ENCODE results near the gene RCBTB2.
"Not testable (repeated sequence)": the region's sequence is repeated elsewhere in the genome, so short reads cannot be mapped to it uniquely, and the experiment has no call there.

The RCBTB2 gene

DNA sequence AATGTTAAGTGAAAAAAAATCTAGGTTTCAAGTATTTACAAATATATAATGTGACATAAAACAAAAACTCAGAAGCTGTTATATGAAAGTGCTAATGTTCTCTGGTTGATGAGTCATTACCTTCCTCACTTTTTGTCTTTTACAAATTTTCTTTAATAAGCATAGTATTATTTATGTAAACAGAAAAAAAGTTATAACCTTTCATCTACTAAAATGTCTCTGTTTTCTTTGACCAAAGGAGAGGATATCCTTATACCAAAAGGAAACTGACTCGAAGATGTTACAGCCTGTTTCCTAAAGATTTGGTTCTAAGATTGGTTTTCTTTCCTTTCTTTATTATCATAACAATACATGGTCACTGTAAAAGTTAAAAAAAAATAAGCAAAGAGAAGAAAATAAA is 38.0 kb downstream of the RCBTB2 start:
- no peak for FAIRE-seq

DNA sequence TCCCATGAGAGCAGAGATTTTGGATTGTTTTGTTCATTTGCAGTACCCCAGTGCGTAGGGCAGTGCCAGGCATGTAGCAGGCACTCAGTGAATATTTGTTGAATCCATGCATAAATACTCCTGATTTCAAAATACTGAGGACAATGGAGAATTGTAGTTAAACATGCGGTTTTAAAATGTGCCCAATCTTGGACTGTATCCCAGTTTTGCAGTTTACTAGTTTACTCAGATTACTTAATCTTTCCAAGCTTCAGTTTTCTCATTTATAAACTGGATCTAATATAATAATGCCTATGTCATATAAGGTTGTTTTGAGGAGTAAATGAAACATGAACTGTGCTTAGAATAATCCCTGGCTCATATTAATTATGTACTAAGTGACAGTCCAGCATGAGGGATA is 39.0 kb downstream of the RCBTB2 start:
- FAIRE-seq (no peak), DNase-seq (ENCODE audit: low spot score) (no peak)

More for the DNA sequence above, 38.0 kb downstream of the RCBTB2 start:
- no peak for DNase-seq (ENCODE audit: low spot score)

DNA sequence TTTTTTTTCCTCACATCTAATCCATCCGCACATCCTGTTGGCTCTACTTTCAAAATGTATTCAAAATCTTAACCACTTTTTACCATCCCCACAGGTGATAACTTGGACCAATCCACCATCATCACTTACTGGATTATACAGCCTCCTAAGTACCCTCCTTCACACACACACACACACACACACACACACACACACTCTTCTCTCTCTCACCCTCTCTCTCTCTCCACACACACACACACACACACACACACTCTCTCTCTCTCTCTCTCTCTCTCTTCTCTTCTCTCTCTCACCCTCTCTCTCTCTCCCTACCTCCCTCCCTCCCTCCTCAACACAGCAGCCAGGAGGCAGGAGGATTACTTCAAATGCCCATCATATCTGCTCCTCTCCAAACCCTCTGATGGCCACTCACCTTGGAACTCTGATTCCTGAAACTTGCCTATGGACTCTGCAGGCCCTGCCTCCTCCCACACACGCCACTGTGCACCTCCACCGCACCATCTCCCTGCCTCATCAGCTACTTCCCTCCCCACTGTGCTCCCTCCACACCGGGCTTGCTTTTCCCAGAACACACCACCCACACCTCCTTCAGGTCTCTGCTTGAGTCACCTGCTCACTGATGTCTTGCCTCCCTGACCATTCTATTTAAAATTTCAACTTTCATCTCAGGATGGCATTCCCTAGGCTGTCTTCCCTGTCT is 39.7 kb downstream of the RCBTB2 start:
- DNase-seq (ENCODE audit: low spot score), result no peak

DNA sequence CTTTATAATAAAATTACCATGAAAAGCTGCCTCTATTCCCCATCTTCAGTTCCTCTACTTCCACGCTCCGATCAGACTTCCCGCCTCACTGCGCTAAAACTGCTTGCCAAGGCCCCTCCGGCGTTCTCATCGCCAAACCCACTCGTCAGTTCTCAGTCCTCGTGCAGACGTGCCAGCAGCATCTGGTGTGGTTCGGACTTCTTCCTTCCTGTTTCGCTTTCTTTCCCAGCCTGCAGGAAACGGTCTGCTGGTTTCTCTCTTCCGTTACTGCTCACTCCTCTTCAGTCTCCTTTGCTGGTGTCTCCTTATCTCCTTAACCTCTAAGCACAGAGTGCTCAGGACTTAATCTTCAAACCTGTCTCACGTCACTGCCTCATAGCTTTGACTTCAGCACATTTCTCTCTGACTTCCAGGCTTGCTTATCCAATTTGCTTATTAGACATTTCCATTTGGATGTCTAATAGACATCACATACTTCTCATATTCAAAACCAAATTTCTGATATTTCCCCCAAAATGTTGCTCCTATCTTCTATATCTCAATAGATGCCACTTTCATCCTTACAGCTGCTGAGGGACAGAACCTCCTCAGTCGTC is 40.3 kb downstream of the RCBTB2 start:
- no peak for DNase-seq (ENCODE audit: low spot score)
- FAIRE-seq, result no peak

More for the DNA sequence above, 39.7 kb downstream of the RCBTB2 start:
- FAIRE-seq, result no peak

DNA sequence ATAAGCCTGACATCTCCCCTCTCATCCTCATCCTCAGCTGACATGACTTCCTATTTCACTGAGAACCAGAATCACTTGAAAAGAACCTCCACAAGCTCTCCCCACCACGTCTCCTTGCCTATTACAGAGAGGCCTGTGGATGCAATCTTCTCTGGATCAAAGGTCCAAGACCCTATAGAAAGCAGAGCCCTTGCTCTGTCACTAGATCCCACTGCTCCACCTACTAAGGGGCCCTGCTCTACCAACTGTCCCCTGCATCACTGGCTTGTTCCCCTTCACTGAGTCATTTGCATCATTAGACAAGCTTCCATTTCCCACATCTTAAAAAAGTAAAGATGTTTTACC is 40.8 kb downstream of the RCBTB2 start:
- DNase-seq (ENCODE audit: low spot score) (no peak), FAIRE-seq (no peak)

DNA sequence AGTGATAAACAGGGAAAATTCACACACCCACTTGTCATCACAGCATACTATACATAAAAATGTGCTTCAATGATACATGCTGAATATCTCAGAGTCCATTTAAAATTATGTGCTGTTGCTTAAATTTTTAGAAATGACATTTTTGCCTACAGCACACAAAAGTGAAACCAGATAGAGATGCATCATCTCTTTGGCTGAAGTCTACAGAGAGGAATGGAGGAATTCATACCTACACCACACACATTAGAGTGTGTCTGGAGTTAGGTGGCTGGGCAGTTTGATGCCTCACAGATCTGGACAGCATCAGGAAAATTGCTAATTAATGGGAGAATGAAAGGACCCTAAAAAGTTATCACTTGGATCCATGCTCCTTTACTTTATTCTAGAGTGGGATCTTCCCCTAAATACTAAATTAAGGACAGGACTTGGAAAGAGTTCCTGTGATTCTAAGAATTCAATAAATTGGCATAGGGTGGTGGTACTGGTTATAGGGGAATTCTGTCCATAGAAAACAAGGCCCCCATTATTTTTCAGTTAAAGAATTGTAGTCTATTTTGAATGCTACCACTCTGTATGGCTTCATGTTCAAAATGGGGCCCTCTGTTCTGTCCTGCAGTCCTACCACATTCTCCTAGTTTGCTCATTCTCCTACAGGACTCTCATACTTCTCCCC is 41.3 kb downstream of the RCBTB2 start:
- no peak for DNase-seq (ENCODE audit: low spot score)
- no peak for FAIRE-seq

DNA sequence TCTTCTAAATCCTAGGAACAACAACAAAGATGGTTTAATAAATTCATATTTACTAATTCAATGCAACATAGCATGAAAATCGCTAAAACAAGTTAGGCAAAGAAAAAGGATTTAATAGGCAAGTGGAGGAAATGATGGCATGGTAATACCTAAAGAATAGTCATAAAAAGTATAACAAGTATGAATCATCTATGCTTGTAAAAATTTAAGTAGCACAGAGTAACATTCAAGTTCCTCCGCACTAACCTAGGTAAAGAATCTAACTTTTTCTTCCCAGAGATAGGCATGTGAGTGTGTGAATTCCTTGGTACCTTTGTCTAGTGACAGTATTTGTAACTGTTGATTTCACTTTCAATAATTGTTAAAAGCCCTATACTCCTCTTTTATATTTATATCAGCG is 42.6 kb downstream of the RCBTB2 start:
- DNase-seq (ENCODE audit: low spot score), result no peak
- no peak for FAIRE-seq

DNA sequence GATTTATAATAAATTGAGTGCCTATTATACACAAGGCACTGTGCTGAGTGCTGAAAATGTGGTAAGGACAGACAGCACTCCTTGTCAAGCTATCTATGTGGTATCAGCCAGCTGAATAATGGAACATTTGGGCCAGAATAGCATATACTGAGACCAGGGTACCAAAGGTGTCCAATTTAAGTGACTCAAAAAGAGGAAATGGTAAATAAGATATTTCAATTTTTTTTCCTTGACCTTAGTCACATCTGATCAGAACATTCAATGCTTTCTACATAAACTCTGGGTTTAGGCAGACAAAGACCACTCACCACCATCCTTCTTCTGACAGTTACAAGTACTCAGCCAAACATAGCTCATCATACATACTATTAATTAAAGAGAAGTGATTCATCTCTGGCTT is 43.2 kb downstream of the RCBTB2 start:
- DNase-seq (ENCODE audit: low spot score) (no peak), FAIRE-seq (no peak)

DNA sequence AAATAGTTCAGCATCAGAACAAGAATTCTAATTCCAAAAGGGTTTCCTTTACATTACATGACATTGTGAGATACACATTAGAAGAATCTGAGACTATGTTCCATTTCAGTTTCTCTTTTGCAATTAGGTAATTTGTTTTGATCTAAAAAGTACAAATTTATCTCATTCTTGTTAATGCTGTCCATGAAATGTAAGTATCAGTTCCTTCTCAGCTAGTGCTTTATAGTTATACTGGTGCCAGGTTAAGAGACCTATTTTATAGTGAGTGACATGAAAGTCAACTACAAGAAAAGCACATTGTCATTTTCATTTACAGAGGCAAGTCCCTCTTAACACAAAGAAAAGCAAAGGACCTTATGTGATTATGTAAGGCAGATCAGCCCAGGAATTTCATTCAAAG is 43.9 kb downstream of the RCBTB2 start:
- no peak for FAIRE-seq
- no peak for DNase-seq (ENCODE audit: low spot score)

DNA sequence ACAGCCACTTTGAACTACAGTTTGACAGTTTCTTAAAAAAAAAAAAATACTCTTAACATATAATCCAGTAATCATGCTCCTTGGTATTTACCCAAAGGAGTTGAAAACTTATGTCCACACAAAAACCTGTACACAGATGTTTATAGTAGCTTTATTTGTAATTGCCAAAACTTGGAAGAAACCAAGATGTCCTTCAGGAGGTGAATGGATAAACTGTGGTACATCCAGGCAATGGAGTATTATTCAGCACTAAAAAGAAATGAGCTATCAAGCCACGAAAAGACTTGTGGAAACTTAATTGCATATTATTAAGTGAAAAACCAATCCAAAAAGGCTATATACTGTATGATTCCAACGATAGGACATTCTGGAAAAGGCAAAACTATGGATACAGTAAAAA is 44.9 kb downstream of the RCBTB2 start:
- FAIRE-seq (no peak), DNase-seq (ENCODE audit: low spot score) (no peak)

DNA sequence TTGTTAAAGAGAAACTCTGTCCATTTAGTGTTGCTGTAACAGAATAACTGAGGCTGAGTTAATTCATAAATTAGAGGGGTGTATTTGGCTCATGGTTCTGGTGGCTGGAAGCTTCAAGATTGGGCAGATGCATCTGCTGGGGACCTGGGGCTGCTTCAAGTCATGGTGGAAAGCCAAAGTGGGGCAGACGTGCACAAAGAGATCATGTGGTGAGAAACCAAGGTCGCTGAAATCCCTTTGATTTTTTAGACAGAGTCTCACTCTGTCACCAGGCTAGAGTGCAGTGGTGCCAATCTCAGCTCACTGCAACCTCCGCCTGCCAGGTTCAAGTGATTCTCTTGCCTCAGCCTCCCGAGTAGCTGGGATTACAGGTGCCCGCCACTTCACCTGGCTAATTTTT is 46.0 kb downstream of the RCBTB2 start:
- no peak for DNase-seq (ENCODE audit: low spot score)
- no peak for FAIRE-seq

DNA sequence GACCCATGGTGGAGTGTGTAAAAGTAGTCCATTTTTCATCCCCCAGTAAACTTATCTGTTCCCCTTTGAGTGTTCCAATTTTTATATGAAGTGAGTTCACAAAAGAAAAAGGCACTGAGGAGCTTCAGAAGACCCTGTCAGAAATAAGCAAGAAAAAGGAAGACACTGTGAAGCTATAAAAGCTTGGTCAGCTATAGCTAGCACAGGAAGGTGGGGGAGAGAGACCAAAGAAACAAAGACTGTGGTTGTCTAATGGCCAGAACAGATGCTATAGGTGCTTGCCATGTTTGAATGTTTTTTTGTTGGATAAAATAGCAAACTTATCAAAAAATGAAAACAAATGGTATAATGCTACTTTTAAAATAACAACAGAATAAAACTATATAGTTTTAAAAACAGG is 46.5 kb downstream of the RCBTB2 start:
- no peak for FAIRE-seq
- no peak for DNase-seq (ENCODE audit: low spot score)

DNA sequence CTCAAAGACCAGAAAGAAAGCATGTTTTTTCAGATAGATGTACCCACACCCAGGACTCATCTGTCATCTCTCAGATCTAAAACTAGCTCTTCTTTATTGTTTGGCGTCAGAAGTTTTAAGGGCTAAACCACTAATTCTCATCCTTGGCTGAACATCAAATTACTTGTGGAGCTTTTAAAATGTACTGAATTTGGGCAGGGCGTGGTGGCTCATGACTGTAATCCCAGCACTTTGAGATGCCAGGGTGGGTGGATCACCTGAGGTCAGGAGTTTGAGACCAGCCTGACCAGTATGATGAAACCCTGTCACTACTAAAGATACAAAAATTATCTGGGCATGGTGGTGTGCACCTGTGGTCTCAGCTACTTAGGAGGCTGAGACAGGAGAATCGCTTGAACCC is 47.4 kb downstream of the RCBTB2 start:
- DNase-seq (ENCODE audit: low spot score) (no peak), FAIRE-seq (no peak)

DNA sequence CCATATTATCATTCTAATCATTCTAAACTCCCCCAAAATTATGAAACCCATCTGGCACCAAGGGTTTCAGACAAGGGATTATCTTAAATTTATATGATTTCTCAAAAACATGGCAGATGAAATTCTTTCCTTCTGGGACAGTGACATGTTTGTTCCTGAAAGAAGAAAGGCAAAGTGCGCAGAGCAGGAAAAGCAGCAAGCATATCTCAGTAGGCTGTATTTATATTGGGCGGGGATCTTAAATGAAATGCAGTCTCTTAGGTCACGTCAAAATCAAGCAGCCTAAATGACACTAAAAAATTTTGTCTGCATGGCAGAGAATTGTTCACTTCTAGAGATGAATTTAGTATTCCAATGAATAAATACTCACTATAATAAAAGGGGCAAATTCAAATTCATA is 49.3 kb downstream of the RCBTB2 start:
- FAIRE-seq (no peak), DNase-seq (ENCODE audit: low spot score) (no peak)

DNA sequence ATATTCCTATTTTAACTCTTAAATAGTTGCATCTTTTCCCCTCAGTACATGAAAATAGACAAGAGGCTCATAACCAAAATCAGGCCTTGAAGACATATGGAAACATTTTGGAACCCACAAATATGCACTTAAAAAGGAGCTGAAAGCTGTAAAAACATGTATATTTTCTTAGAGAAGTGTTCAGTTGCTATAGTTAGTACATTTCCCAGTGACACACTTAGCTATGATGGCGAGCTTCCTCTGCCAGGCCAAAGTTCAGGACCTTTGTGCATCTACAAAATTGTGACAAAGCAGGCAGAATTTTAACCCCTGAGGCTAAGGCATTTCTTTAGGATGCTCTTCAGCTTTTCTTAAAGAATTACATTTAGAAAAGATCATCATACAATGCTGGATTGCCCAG is 54.5 kb downstream of the RCBTB2 start:
- FAIRE-seq (no peak), DNase-seq (ENCODE audit: low spot score) (no peak)

DNA sequence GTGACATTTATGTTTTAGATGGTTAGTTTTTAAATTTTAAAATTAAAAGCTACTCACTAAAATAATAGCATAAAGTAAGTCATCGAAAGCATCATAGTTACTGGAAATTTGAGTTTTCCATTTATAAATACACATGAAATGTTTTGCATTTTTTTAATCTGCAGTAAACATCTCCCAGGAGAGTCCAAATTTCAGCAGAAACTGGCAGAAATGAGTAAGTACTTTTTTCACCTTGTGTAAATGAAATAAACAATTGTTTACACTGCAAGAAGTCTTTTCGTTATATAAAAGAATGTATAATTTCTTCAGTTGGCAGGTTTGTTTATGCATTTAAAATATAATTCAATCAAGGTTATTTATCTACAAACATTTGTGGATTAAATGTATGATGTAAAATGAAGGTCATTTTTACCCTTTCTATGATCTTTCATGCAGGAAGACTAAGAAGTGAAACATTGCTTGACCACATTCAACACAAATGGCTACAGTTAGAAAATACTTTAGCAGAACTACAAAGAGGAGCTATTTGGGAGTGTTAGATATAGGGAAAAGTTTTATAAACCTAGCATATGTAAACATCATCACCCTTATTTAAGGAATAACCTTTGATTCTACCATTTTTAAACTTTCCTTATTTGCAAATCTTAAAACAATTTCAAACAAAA is 55.6 kb downstream of the RCBTB2 start:
- FAIRE-seq (no peak), DNase-seq (ENCODE audit: low spot score) (no peak)

DNA sequence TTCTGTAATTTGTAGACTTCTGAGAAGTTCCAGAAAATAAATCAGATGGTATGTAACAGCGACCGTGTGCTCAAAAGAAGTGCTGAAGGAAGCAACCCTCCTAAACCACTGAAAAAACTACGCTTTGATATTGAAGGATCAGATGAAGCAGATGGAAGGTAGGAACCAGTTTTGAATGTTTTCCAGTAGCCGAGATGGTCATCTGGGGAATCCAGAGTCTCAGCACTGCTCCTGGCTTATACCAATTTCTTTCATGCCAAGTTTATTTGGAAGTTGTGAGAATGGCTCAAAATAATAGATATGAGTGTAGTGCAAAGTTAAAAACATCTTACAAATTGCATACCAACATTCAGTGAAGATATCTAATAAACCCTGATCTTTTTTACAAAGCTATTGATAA is 56.2 kb downstream of the RCBTB2 start:
- DNase-seq (ENCODE audit: low spot score) (no peak), FAIRE-seq (no peak)

DNA sequence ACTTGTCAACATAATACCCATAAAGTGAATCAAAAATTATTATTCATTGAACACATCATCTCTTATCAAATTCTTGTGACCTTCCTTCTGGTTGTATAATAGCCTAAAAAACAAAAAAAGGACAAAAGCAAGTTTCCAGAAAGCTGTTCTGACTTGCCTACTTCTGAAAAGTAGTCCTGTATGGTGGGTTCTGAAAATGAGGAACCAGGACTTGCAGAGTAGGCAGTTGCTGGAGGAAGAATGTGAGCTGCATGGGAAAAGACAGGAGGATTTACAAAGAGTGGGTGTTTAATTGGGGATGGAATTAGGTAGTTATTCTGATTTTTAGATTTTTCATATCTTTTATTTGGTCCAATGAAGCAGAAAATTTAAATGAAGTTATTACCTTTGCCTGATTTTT is 56.7 kb downstream of the RCBTB2 start:
- FAIRE-seq, result no peak

DNA sequence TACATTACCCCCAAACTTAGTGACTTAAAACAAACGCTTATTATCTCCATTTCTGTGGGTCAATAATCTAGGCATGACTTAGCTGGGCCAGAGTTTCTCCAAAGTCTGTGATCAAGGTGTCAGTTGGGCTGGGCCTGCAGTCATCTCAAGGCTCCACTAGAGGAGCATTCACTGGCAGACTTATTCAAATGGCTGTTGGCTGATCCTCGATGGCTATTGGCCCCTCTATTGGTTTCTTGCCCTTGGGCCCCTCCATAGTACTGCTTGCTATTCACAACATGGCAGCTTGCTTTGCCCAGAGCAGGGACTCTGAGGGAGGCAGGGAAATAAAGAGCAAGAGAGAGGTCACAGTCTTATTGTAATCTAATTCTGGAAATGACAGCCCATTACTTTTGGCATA is 57.6 kb downstream of the RCBTB2 start:
- DNase-seq (ENCODE audit: low spot score) (no peak), FAIRE-seq (no peak)

More for the DNA sequence above, 56.7 kb downstream of the RCBTB2 start:
- no peak for DNase-seq (ENCODE audit: low spot score)

DNA sequence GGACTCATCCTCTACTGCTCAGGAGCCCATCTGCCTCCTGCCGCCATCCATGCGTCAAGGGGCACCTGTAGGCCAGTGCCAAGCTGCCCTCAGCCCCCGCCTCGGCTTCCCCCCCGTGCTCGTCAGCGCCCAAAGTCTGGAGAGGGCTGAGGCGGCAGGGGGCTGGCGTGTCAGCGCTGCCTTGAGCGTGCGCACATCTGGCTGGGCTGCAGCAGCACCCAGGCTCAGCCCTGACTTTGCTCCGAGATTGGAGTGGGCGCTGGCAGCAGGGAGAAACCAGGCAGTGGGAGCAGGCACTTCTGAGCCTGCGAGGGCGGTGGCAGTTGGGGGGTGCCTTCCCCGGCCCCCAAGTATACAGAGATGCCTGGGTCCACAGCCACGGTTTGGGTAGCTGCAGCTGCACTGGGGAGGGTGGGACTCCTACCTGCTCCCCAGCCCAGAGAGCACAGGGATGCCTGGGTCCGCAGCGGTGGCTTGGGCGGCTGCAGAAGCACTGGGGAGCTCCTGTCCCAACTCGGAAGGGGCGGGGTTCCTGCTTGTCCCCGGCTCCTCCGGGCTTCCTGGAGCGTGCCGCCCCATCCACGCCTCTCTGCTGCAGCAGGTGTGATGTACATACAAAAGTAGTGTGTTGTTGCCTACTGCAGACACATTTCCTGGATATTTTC is 75.2 kb downstream of the RCBTB2 start:
- FAIRE-seq, result no peak
- DNase-seq (ENCODE audit: low spot score), result no peak

DNA sequence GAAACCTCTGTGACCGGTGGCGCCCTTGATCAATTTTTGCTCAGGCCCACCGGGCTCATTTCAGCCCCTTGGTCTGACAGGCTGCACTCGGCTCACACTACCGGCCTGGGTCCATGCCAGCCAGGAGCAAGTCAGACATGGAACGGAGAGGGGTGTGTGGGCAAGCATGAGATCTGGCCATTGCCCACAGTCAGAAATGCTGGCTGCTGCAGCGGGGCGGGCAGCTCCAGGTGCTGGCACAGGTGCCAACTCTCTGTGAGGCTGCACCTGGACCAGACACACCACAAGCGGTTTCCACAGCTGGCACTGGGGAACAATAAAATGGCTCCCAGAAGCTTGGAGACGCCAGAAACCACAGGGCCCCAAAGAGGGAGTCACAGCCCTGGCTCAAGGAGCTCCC is 76.3 kb downstream of the RCBTB2 start:
- FAIRE-seq, result no peak
- no peak for DNase-seq (ENCODE audit: low spot score)

DNA sequence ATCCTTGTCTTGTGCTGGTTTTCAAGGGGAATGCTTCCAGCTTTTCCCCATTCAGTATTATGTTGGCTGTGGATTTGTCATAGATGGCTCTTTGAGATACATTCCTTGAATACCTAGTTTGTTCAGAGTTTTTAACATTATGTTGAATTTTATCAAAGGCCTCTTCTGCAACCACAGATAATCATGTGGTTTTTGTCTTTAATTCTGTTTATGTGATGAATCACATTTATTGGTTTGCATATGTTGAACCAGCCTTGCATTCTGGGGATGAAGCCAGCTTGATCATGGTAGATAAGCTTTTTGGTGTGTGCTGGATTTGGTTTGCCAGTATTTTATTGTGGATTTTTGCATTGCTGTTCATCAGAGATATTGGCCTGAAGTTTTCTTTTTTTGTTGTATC is 81.7 kb downstream of the RCBTB2 start:
- not testable (repeated sequence) for FAIRE-seq; DNase-seq (ENCODE audit: low spot score)

All from RCC 7860 (cell line).